GM10266 (cell line): Measurements from ENCODE around the gene GPATCH2L.
A peak's percentile ranks its signal among the peaks of the same experiment; 100 is the strongest.

Experiments
- DNase-seq: peaks from one replicate; pipeline ENCODE4 v3.0.0; 2012; ENCODE audit errors: extremely low spot score
- CTCF ChIP-seq: IDR thresholded peaks from 2 replicates; pipeline ENCODE4 v1.5.1; 2012; ENCODE audit warnings: mild to moderate bottlenecking, low read depth; ENCODE audit not compliant: control insufficient read depth, insufficient read depth; ENCODE audit errors: missing control alignments

The GPATCH2L gene

GRCh38 chr14:76126076-76126475 lies 25.6 kb upstream of the GPATCH2L start:
- no peak for TF ChIP-seq CTCF
- no peak for DNase-seq

- TF ChIP-seq CTCF, result no peak
- DNase-seq, result no peak
Measured at GRCh38 chr14:76129851-76130576, 21.7 kb upstream of the GPATCH2L start.

GRCh38 chr14:76131071-76131965 lies 20.4 kb upstream of the GPATCH2L start:
- TF ChIP-seq CTCF, result no peak
- DNase-seq, result no peak

- TF ChIP-seq CTCF, result no peak
- peak; percentile 66 for DNase-seq
Measured at GRCh38 chr14:76133103-76133502, 18.6 kb upstream of the GPATCH2L start.

GRCh38 chr14:76134231-76134630 lies 17.5 kb upstream of the GPATCH2L start:
- no peak for TF ChIP-seq CTCF
- no peak for DNase-seq

- no peak for TF ChIP-seq CTCF
- no peak for DNase-seq
Measured at GRCh38 chr14:76135722-76136121, 16.0 kb upstream of the GPATCH2L start.
